HK-2 (cell line): ENCODE data around the gene JCAD.
"Not testable (repeated sequence)": the region's sequence is repeated elsewhere in the genome, so short reads cannot be mapped to it uniquely, and the experiment has no call there.

Source experiments
- DNase-seq: peaks from one replicate; pipeline ENCODE4 v3.0.0-alpha.2; 2018; ENCODE audit not compliant: unreplicated experiment

JCAD gene

DNA sequence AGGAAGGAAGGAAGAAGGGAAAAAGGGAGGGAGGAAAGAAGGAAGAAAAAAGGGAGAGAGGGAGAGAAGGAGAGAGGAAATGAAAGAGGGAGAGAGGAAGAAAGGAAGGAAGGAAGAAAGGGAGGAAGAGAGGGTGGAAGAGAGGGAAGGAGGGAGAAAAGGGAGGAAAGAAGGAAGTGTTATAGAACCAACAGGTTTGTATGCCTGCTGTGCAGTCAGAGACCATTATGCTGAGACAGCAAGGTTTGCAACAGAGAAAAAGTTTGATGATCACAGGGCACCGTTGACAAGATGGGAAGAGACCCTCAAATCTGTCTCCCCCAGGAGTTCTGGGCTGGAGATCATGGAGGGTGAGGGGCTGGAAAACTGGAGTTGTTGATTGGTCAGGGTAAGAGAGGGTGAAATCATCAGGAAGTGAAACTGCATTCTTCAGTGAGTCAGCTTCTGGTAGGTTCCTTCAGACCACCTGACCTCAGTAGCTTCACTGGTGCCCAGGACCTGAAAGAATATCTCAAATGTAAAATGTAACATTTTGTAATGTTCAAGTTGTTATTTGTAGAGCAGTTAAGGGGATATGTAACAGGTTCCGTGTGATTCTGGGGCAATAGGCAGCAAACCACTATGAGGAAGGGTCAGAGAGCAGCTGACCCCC lies 76.3 kb downstream of the JCAD start:
- no peak for DNase-seq

DNA sequence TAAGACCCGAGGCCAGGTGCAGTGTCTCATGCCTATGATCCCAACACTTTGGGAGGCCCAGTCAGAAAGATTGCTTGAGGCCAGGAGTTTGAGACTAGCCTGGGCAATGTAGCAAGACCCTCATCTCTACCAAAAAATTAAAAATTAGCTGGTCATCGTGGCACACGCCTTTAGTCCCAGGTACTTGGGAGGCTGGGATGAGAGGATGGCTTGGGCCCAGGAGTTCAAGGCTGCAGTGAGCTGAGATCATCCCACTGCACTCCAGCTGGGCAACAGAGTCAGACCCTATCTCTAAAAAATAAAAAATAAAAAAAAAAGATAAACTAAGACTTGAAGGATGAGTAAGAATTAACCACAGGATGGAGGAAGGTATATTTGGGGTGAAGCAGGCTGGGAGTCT lies 77.9 kb downstream of the JCAD start:
- no peak for DNase-seq

DNA sequence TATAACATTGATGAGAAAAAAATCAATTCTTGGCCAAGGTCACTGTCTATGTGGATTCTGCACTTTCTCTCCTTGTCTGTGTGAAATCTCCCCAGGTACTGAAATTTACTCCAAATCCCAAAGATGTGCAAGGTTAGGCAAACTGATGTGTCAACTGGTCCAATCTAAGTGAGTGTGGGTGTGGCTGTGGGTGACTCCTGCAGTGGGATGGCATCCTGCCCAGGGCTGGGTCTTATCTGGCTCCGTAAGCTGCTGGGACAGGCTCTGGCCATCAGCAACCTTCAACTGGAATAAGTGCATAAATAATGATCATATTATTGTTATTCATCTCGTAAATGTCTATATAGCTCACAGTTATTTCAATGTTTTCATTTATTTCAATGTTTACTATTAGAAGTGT lies 79.3 kb downstream of the JCAD start:
- no peak for DNase-seq

DNA sequence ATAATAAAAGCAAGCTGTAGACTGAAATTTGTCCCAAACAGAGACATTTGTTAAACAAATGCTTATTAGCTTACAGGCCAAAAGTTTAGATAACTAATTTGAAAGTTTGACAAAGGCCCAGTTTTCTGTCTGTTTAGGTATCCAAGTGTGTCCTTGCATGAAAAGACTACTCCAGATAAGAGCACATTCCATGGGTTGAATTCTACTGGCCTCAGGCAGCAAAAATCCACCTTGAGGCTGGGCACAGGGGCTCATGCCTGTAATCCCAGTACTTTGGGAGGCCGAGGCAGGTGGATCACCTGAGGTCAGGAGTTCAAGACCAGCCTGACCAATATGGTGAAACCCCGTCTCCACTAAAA lies 80.0 kb downstream of the JCAD start:
- DNase-seq = not testable (repeated sequence)

DNA sequence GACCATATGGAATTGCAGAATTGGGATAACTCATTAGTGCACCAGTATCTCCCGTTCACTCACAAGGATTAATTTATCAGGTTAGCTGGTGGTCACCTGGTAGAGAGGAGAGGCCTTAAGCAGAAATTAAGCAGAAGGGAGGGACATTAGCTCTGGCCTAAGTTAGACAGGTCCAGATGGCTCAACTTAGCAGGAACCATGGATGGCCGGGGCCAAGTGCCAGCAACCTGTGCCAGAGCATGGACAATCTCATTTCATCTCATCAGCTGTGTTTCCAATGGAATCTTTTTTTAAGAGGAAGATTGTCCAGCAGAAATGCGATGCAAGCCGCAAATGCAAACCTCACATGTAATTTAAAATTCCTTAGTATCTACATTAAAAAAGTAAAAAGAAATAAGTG lies 82.2 kb downstream of the JCAD start:
- DNase-seq = no peak

GRCh38 chr10:29976134-29976533 lies 83.3 kb downstream of the JCAD start:
- no peak for DNase-seq

GRCh38 chr10:29974773-29975172 lies 84.6 kb downstream of the JCAD start:
- no peak for DNase-seq

- no peak for DNase-seq
Measured at GRCh38 chr10:29973921-29974320, 85.5 kb downstream of the JCAD start.

GRCh38 chr10:29970576-29970975 lies 88.8 kb downstream of the JCAD start:
- DNase-seq = no peak

DNA sequence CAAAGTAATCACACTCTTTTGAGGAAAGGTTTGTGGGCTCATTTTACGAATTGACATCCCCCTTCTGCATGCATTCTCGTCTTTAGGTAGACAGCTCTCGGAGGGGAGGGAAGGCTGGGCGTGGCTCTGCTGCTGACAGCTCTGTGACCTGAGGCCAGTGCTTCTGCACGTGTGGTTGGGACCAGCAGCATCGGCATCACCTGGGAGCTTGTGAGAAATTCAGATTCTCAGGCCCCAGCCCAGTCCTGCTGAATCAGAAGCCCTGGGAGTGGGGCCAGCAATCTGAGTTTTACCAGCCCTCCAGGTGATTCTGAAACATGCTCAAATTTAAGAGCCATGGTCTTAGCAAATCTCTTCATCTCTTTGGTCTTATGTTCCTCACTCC lies 89.4 kb downstream of the JCAD start:
- no peak for DNase-seq

GRCh38 chr10:29969255-29970011 lies 90.0 kb downstream of the JCAD start:
- DNase-seq = no peak

DNA sequence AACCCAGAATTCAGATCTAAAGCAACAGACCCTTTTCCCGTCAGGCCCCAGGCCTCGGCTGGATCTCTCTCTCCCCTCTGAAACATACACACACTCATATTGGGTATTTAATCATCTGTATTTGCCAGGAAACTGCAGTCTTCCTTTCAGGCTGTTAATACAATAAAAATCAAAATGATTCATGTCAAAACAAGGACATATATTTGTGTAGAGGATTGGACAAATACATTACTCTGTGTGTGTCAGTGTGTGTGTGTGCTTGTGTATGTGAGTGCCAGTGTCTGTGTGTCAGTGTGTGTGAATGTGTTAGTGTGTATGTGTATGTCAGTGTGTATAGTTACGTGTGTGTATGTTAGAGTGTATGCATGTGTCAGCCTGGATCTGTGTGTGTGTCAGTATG lies 90.8 kb downstream of the JCAD start:
- DNase-seq = no peak

- DNase-seq = no peak
Measured at GRCh38 chr10:29966269-29966668, 93.1 kb downstream of the JCAD start.
